ENCODE results near the gene MEAF6.

MEAF6 gene

GRCh38 chr1:37553598-37553926 is 39.0 kb upstream of the MEAF6 start:
- no peaks in the 10 kb centered on the region for H3K27me3 ChIP-seq (ENCODE audit: insufficient read depth, poor library complexity, severe bottlenecking)
- no peak for DNase-seq (ENCODE audit: low read depth in 1 of 2, low spot score in 1 of 2)
- peak overlapping the region; percentile 100 for H3K4me3 ChIP-seq (replicated peaks; ENCODE audit: insufficient read depth, low read length)
- H3K27ac ChIP-seq (replicated peaks) = peak overlapping the region; percentile 80
- TF ChIP-seq GABPA (IDR thresholded peaks at IDR 0.05; ENCODE audit: low read depth) = no peak
- TF ChIP-seq POLR2AphosphoS5 (IDR thresholded peaks at IDR 0.05; ENCODE audit: low read depth) = no peak
- no peak for TF ChIP-seq CTCF (IDR thresholded peaks at IDR 0.05; ENCODE audit: insufficient read depth, low read length)
- no peak for TF ChIP-seq SPI1 (IDR thresholded peaks at IDR 0.05; ENCODE audit: borderline replicate concordance, low read depth)

GRCh38 chr1:37549341-37549740 is 34.8 kb upstream of the MEAF6 start:
- H3K27ac ChIP-seq (replicated peaks) = no peak overlapping the region
- H3K27me3 ChIP-seq (ENCODE audit: insufficient read depth, poor library complexity, severe bottlenecking) = no peaks in the 10 kb centered on the region
- DNase-seq (ENCODE audit: low read depth in 1 of 2, low spot score in 1 of 2) = no peak
- TF ChIP-seq REST (IDR thresholded peaks at IDR 0.05; ENCODE audit: insufficient replicate concordance, low read depth) (no peak), POLR2AphosphoS5 (IDR thresholded peaks at IDR 0.05; ENCODE audit: low read depth) (no peak), GABPA (IDR thresholded peaks at IDR 0.05; ENCODE audit: low read depth) (no peak), CTCF (IDR thresholded peaks at IDR 0.05; ENCODE audit: insufficient read depth, low read length) (no peak), SPI1 (IDR thresholded peaks at IDR 0.05; ENCODE audit: borderline replicate concordance, low read depth) (no peak)
- H3K4me3 ChIP-seq (replicated peaks; ENCODE audit: insufficient read depth, low read length) = no peak overlapping the region

- TF ChIP-seq REST (IDR thresholded peaks at IDR 0.05; ENCODE audit: insufficient replicate concordance, low read depth) (no peak), SPI1 (IDR thresholded peaks at IDR 0.05; ENCODE audit: borderline replicate concordance, low read depth) (no peak), GABPA (IDR thresholded peaks at IDR 0.05; ENCODE audit: low read depth) (no peak), CTCF (IDR thresholded peaks at IDR 0.05; ENCODE audit: insufficient read depth, low read length) (no peak), POLR2AphosphoS5 (IDR thresholded peaks at IDR 0.05; ENCODE audit: low read depth) (no peak)
Observed at GRCh38 chr1:37545019-37545418, 30.5 kb upstream of the MEAF6 start.

GRCh38 chr1:37544530-37544929 is 30.0 kb upstream of the MEAF6 start:
- Histone ChIP-seq H3K27me3 (ENCODE audit: insufficient read depth, poor library complexity, severe bottlenecking) (no peaks in the 10 kb centered on the region), H3K4me3 (replicated peaks; ENCODE audit: insufficient read depth, low read length) (no peak overlapping the region), H3K27ac (replicated peaks) (no peak overlapping the region)
- TF ChIP-seq POLR2AphosphoS5 (IDR thresholded peaks at IDR 0.05; ENCODE audit: low read depth) = no peak
- TF ChIP-seq SPI1 (IDR thresholded peaks at IDR 0.05; ENCODE audit: borderline replicate concordance, low read depth) = no peak
- no peak for TF ChIP-seq CTCF (IDR thresholded peaks at IDR 0.05; ENCODE audit: insufficient read depth, low read length)
- no peak for TF ChIP-seq GABPA (IDR thresholded peaks at IDR 0.05; ENCODE audit: low read depth)
- TF ChIP-seq REST (IDR thresholded peaks at IDR 0.05; ENCODE audit: insufficient replicate concordance, low read depth) = no peak
- no peak for DNase-seq (ENCODE audit: low read depth in 1 of 2, low spot score in 1 of 2)

More at GRCh38 chr1:37545019-37545418, 30.5 kb upstream of the MEAF6 start:
- no peaks in the 10 kb centered on the region for H3K27me3 ChIP-seq (ENCODE audit: insufficient read depth, poor library complexity, severe bottlenecking)
- H3K4me3 ChIP-seq (replicated peaks; ENCODE audit: insufficient read depth, low read length) = no peak overlapping the region
- no peak overlapping the region for H3K27ac ChIP-seq (replicated peaks)
- DNase-seq (ENCODE audit: low read depth in 1 of 2, low spot score in 1 of 2) = no peak

Measured in HL-60 (cell line).